GM13977 (cell line): ENCODE results near the gene STRAP.
"Not testable (repeated sequence)": the region's sequence is repeated elsewhere in the genome, so short reads cannot be mapped to it uniquely, and the experiment has no call there.

ENCODE experiments used
- DNase-seq: peaks from one replicate; pipeline ENCODE4 v3.0.0; 2012; ENCODE audit warnings: low spot score
- in situ Hi-C: fragments of 300-500 bp; cut with MboI; formaldehyde crosslinking; loops from one replicate; pipeline ENCODE4 v1.12.0; 2022; ENCODE audit warnings: low sequenced_read_pairs, low pct_unique_long_range_greater_than_20kb, mixed read lengths, inconsistent platforms; ENCODE audit not compliant: unreplicated experiment
- TF ChIP-seq, protein P1 (sequence below): IDR thresholded peaks from 2 replicates; pipeline ENCODE4 v1.5.1; 2012; ENCODE audit warnings: mild to moderate bottlenecking, control low read depth; ENCODE audit not compliant: insufficient read depth; ENCODE audit errors: extremely low read depth, missing control alignments

STRAP gene

DNA sequence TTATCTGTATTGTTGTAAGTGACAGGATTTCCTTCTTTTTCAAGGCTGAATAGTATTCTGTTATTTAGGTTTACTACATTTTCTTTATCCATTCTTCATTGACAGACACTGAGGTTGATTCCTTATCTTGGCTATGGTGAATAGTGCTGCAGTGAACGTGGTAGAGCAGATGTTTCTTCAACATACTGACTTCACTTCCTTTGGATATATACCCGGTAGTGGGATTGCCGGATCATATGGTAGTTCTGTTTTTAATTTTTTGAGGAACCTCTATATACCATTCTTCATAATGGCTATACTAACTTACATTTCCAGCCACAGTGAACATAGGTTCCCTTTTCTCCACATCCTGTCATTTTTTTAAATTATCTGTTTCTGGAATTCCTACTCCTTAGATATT lies 50.8 kb downstream of the STRAP start:
- in situ Hi-C loops = no loop called here
- TF ChIP-seq, protein P1, sequence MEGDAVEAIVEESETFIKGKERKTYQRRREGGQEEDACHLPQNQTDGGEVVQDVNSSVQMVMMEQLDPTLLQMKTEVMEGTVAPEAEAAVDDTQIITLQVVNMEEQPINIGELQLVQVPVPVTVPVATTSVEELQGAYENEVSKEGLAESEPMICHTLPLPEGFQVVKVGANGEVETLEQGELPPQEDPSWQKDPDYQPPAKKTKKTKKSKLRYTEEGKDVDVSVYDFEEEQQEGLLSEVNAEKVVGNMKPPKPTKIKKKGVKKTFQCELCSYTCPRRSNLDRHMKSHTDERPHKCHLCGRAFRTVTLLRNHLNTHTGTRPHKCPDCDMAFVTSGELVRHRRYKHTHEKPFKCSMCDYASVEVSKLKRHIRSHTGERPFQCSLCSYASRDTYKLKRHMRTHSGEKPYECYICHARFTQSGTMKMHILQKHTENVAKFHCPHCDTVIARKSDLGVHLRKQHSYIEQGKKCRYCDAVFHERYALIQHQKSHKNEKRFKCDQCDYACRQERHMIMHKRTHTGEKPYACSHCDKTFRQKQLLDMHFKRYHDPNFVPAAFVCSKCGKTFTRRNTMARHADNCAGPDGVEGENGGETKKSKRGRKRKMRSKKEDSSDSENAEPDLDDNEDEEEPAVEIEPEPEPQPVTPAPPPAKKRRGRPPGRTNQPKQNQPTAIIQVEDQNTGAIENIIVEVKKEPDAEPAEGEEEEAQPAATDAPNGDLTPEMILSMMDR = no peak
- no peak for DNase-seq

DNA sequence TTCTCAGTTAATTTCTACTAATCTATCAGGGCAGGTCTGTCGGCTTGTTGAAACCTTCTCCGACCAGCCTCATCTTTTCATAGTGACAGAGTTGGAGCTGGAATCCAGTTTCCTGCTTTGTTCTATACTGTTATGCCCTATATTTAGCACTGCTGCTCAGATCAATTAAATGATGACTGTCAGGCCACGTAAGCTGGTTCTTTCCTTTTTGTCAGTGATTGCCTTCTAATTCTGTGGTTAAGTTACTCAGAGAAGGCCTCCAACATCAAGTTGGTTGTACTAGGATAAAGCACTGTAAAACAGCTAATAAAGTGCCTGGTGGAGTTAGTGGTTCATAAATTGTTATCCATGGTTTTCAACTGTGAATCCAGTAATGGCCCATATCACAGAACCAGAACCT lies 51.6 kb downstream of the STRAP start:
- DNase-seq = no peak
- TF ChIP-seq, protein P1 = no peak
- in situ Hi-C loops = no loop called here

DNA sequence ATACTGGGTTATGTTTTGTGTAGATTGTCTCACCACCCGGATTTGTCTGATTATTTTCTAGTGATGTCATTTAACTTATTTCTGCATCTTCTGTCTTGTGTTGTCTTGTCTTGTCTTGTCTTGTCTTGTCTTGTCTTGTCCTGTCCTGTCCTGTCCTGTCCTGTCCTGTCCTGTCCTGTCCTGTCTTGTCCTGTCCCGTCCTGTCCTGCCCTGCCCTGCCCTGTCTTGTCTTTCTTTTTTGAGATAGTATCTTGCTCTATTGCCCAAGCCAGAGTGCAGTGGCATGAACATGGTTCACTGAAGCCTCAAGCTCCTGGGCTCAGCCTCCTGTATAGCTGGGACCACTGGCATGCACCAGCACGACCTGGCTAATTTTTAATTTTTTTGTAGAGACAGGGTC lies 54.6 kb downstream of the STRAP start:
- DNase-seq = no peak
- in situ Hi-C loops = no loop called here
- TF ChIP-seq, protein P1 = no peak

DNA sequence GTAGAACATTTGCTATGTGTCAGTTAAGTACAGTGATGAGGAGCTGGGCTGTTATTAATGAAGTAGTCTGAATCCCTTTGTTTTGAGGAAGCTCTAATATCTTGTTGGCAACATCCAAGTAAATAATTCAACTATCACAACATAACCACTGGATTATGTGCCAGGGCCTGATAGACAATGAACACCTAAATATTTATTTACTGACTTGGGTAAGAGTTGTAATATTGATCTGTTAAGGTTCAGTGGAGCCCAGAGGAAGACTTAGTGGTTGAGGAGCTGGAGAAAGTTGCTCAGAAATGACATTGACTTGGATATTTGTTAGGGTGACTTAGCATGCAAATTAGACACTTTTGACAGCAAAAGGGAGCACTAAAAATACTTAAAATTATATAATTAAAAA lies 55.7 kb downstream of the STRAP start:
- TF ChIP-seq, protein P1 = no peak
- DNase-seq = no peak
- in situ Hi-C loops = no loop called here

DNA sequence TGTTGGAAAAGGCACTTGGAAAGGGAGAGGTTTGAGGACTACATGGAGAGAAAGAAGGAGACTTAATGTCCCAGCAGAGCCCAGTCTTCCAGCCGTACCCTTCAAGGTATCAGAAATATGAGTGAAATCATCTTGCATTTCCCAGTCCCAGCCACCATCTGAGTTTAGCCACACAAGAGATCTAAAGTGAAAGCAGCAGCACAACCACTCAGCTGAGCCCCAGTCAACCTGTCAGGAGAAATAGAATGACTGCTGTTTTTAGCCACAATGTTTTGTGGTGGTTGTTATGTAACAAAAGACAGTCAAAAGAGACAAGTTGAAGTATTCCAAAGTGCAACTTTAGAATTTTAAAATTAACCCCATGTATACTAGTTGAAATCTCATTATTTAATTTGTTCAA lies 56.9 kb downstream of the STRAP start:
- TF ChIP-seq, protein P1 = no peak
- in situ Hi-C loops = no loop called here
- DNase-seq = no peak

DNA sequence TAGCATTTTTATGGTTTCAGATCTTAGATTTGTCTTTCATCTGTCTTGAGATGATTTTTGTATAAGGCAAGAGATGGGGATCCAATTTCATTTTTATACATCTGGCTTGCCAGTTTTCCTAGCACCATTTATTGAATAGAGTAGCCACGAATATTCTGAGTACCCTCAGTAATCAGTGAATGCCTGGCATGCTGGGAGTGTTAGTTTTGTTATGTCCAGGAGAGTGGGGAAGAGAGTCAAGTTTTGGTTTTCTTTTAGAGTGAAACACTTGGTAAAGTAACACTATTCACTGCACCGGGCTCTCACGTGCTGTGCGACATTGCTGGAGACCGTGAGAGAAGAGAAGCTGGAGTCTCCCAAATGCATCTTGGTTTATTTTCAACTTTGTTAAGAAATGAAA lies 60.3 kb downstream of the STRAP start:
- in situ Hi-C loops = no loop called here
- no peak for DNase-seq
- TF ChIP-seq, protein P1 = no peak

DNA sequence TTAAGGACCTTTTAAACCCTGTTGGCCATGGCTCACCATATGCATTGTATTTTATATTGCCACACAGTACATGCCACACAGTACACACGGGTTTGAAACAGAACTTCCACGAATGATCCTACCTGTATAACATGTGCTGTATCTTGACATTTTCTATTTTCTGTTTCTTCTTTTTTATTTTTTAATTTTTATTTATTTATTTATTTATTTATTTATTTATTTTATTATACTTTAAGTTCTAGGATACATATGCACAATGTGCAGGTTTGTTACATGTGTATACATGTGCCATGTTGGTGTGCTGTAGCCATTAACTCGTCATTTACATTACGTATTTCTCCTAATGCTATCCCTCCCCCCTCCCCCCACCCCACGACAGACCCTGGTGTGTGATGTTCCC lies 61.3 kb downstream of the STRAP start:
- DNase-seq, in situ Hi-C loops: not testable (repeated sequence)

DNA sequence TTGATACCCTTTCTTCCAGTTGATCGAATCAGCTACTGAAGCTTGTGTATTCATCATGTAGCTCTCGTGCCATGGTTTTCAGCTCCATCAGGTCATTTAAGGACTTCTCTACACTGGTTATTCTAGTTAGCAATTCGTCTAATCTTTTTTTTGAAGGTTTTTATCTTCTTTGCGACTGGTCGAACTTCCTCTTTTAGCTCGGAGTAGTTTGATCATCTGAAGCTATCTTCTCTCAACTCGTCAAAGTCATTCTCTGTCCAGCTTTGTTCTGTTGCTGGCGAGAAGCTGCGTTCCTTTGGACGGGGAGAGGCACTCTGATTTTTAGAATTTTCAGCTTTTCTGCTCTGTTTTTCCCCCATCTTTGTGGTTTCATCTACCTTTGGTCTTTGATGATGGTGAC lies 66.3 kb downstream of the STRAP start:
- in situ Hi-C loops = not testable (repeated sequence)

More for the DNA sequence above, 66.3 kb downstream of the STRAP start:
- DNase-seq = not testable (repeated sequence)
